Activated naive CD8-positive, alpha-beta T cell treated with anti-CD3 and anti-CD28 coated beads, Interleukin-2, amount 10 ng/mL, durations not matched to agents 7 days and 5 days (primary cell): ENCODE results near the gene PACSIN1. TPM values are rescaled to one million over a fixed set of nuclear protein-coding genes. Genes with fewer than 3 reads are reported as not detected.
A peak's percentile ranks its signal among the peaks of the same experiment; 100 is the strongest.

Experiments
- ATAC-seq: fragments of 150-1000 bp; cut with Tn5 transposase; one replicate; pipeline ENCODE4 v1.10.0; 2021; ENCODE audit warnings: low read depth, moderate library complexity
- POLR2A ChIA-PET: fragments of 350-600 bp; sonication (Branson Sonifier 250); formaldehyde crosslinking; loops from one replicate; lab custom pipeline; 2021; ENCODE audit warnings: antibody characterized with exemption; lab: Charles Lee
- DNase-seq: peaks from one replicate; pipeline ENCODE4 v3.0.0; 2021
- H3K27ac Mint-ChIP-seq: one replicate; pipeline ENCODE4 v1.8.0; 2022; ENCODE audit warnings: mild to moderate bottlenecking, mixed read lengths
- H3K27me3 Mint-ChIP-seq: one replicate; pipeline ENCODE4 v1.8.0; 2022; ENCODE audit warnings: mild to moderate bottlenecking, moderate library complexity, mixed read lengths
- H3K36me3 Mint-ChIP-seq: one replicate; pipeline ENCODE4 v1.8.0; 2021; ENCODE audit warnings: mild to moderate bottlenecking, mixed read lengths
- H3K4me1 Mint-ChIP-seq: one replicate; pipeline ENCODE4 v1.8.0; 2021; ENCODE audit warnings: mixed read lengths
- H3K4me3 Mint-ChIP-seq: one replicate; pipeline ENCODE4 v1.8.0; 2022; ENCODE audit warnings: mild to moderate bottlenecking, moderate library complexity, mixed read lengths
- H3K9me3 Mint-ChIP-seq: one replicate; pipeline ENCODE4 v1.8.0; 2021; ENCODE audit warnings: mixed read lengths
- total RNA-seq, 2 experiments: library from RNA; stranded (reverse); gene quantifications; one replicate each; pipeline ENCODE4 v1.2.3, GENCODE V29; 2021

PACSIN1 gene
- total RNA-seq, 2 experiments from 2014 or later, result 3.1 to 4.5 TPM

DNA sequence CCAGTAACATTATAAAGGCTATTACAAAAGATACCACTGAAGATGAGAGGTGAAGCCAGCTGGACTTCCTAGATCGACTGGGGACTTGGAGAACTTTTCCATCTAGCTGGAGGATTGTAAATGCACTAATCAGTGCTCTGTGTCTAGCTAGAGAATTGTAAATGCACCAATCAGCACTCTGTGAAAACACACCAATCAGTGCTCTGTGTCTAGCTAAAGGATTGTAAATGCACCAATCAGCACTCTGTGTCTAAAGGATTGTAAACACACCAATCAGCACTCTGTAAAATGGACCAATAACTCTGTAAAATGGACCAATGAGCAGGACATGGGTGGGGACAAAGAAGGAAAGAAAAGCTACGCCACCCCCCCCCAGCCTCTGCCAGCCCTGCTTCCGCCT, 26.4 kb upstream of the PACSIN1 start:
- Mint-ChIP-seq H3K4me1 (peaks cover 2% of the 10 kb centered on the region), H3K27me3 (peaks cover 3% of the 10 kb centered on the region), H3K9me3 (peaks cover 2% of the 10 kb centered on the region), H3K4me3 (no peak overlapping the region), H3K27ac (no peak overlapping the region), H3K36me3 (no peaks in the 10 kb centered on the region)
- ATAC-seq (no peak), DNase-seq (no peak)
- POLR2A ChIA-PET, result no interaction called here

DNA sequence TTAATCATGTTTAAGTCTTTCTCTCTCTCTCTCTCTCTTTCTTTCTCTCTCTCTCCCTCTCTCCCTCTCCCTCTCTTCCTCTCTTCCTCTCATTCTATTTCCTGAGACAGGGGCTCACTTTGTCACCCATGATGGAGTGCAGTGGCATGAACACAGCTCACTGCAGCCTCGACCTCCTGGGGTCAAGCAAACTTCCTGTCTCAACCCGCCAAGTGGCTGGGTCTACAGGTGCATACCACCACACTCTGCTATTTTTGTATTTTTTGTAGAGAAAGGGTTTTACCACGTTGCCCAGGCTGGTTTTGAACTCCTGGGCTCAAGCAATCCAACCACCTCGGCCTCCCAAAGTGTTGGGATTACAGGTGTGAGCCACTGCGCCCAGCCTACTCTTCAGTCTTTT, 24.4 kb upstream of the PACSIN1 start:
- H3K4me3 Mint-ChIP-seq, result no peak overlapping the region
- no peak for ATAC-seq
- peaks cover 2% of the 10 kb centered on the region for H3K4me1 Mint-ChIP-seq
- peaks cover 2% of the 10 kb centered on the region for H3K9me3 Mint-ChIP-seq
- H3K27me3 Mint-ChIP-seq, result peaks cover 3% of the 10 kb centered on the region
- DNase-seq, result no peak
- no peaks in the 10 kb centered on the region for H3K36me3 Mint-ChIP-seq
- POLR2A ChIA-PET, result no interaction called here
- peak overlapping the region; percentile 17 for H3K27ac Mint-ChIP-seq

DNA sequence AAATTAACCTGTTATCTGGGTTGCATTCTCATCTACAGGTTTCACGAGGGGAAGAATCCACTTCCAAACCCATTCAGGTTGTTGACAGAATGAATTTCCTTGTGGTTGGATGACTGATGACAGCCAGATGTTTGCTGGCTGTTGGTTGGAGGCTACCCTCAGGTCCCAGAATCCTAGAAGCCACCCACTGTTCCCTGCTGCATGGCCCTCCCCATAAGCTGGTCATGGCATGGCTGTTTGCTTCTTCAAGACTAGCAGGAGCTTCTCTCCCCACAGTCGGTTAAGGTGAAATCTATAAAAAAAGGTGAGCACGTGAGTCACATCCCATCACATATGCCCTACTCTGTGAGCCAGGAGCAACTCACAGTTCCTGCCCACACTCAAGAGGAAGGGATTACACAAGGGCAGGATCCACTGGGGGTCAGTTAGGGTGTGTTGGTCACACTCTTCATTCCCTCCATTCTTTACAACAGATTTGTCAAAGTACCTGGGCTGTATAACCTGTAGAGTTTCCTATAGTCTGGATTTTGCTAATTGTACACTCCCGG, 20.5 kb upstream of the PACSIN1 start:
- POLR2A ChIA-PET, result no interaction called here
- Mint-ChIP-seq H3K9me3 (no peaks in the 10 kb centered on the region), H3K27ac (no peak overlapping the region), H3K4me3 (no peak overlapping the region), H3K27me3 (peaks cover 3% of the 10 kb centered on the region), H3K4me1 (peaks cover 2% of the 10 kb centered on the region), H3K36me3 (no peaks in the 10 kb centered on the region)
- ATAC-seq (no peak), DNase-seq (no peak)

DNA sequence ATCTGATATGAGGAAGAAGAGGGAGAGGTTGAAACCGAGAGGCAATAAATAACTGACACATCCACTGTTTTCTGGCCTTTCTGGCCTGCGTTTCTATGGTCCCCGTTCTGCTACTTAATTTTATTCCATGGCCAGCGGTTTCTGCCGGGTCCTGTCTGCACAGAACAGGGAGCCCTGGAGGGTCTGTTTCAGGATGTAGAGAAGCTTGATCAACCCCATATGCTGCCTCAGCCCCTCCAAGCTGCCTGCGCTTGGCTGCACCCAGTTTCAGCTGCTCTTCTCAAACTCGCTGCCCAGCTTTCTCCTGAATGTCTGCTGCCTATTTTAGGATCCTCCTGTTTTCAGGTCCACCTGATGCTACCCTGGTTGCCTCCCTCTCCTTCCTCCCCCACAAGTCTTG, 18.5 kb upstream of the PACSIN1 start:
- DNase-seq, result no peak
- no peak overlapping the region for H3K27ac Mint-ChIP-seq
- no peaks in the 10 kb centered on the region for H3K9me3 Mint-ChIP-seq
- no peak overlapping the region for H3K4me3 Mint-ChIP-seq
- H3K27me3 Mint-ChIP-seq, result peaks cover 3% of the 10 kb centered on the region
- no peak for ATAC-seq
- POLR2A ChIA-PET, result no interaction called here
- no peaks in the 10 kb centered on the region for H3K36me3 Mint-ChIP-seq
- no peaks in the 10 kb centered on the region for H3K4me1 Mint-ChIP-seq

DNA sequence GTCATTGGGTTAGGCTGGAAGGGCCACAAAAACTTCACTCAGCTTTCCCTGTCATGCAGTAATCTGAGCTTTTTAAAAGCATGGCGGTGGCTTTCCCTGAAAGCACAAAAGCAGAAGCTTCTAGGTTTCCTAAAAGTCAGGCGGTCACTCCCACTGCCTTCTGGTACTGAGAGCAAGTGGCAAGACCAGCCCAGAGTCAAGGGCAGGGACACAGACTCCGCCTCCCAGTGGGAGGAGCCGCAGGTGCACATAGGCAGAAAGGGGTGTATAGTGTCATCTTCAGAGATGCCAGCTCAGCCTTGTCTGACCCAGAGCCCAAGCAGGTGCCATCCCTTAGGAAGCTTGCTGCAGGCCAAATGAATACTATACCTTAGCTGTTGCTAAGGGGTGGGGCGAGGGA, 18.0 kb upstream of the PACSIN1 start:
- Mint-ChIP-seq H3K4me1 (no peaks in the 10 kb centered on the region), H3K9me3 (no peaks in the 10 kb centered on the region), H3K27me3 (peaks cover 2% of the 10 kb centered on the region), H3K27ac (no peak overlapping the region), H3K4me3 (no peak overlapping the region), H3K36me3 (no peaks in the 10 kb centered on the region)
- ATAC-seq, result no peak
- POLR2A ChIA-PET, result no interaction called here
- DNase-seq, result no peak

DNA sequence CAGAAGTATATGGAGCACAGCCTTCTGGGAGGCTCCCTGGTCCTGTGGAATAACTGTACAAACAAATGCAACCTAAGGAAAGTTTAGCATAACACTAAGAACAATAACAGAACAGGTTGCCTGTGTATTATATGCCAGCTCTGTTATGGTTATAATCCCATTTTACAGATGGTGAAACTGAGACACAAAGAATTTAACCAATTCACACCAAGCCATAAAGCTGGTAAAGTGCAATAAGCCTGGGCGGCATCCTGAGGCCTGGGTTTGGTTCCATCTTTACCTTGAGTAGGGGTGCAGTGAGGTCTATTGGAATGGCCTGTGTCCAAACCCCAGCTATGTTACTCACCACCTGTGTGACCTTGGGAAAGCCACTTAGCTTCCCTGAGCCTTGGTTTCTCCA, 14.7 kb upstream of the PACSIN1 start:
- H3K9me3 Mint-ChIP-seq, result no peaks in the 10 kb centered on the region

DNA sequence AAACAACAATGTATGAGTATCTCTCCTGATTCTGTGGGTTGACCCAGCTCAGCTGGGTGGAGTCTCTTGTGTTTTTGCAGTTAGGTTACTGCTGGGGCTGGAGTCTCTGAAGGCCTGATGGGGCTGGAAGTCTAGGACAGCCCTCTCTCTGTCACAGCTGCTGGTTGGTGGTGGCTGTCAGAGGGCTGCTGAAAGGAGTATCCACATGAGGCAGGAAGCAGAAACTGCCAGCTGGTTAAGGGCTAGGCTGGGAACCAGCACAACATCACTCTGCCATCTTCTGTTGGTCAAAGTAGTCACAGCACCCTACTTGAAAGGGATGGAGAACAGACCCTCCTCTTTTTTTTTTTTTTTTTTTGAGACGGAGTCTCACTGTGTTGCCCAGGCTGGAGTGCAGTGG, 10.0 kb upstream of the PACSIN1 start:
- no peak overlapping the region for H3K27ac Mint-ChIP-seq
- no peaks in the 10 kb centered on the region for H3K9me3 Mint-ChIP-seq
- ATAC-seq (no peak), DNase-seq (no peak)
- H3K27me3 Mint-ChIP-seq, result no peaks in the 10 kb centered on the region
- no peaks in the 10 kb centered on the region for H3K36me3 Mint-ChIP-seq
- H3K4me3 Mint-ChIP-seq, result no peak overlapping the region
- H3K4me1 Mint-ChIP-seq, result no peaks in the 10 kb centered on the region
- POLR2A ChIA-PET, result no interaction called here

More for the DNA sequence above, 14.7 kb upstream of the PACSIN1 start:
- Mint-ChIP-seq H3K4me3 (no peak overlapping the region), H3K36me3 (no peaks in the 10 kb centered on the region), H3K27me3 (no peaks in the 10 kb centered on the region), H3K27ac (no peak overlapping the region), H3K4me1 (no peaks in the 10 kb centered on the region)
- no peak for ATAC-seq
- POLR2A ChIA-PET, result no interaction called here
- no peak for DNase-seq

DNA sequence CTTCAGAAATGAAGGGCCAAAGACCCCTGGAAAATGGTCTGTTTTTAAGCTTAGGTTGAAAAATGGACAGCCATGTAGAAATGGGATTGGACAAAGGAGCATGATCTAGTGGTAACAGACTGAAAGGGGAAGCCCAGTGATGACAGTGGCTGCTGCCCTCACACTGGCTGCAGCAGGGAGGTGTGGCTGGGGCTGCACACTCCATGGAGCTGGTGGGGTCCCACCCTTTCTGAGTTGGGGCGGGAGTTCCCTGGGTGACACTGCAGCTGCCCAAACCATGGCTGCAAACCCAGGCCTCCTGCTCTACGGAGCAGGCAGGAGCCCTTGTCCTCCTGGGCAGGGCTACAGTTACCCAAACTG, 8.5 kb upstream of the PACSIN1 start:
- no peak for ATAC-seq
- Mint-ChIP-seq H3K4me1 (no peaks in the 10 kb centered on the region), H3K4me3 (no peak overlapping the region)

DNA sequence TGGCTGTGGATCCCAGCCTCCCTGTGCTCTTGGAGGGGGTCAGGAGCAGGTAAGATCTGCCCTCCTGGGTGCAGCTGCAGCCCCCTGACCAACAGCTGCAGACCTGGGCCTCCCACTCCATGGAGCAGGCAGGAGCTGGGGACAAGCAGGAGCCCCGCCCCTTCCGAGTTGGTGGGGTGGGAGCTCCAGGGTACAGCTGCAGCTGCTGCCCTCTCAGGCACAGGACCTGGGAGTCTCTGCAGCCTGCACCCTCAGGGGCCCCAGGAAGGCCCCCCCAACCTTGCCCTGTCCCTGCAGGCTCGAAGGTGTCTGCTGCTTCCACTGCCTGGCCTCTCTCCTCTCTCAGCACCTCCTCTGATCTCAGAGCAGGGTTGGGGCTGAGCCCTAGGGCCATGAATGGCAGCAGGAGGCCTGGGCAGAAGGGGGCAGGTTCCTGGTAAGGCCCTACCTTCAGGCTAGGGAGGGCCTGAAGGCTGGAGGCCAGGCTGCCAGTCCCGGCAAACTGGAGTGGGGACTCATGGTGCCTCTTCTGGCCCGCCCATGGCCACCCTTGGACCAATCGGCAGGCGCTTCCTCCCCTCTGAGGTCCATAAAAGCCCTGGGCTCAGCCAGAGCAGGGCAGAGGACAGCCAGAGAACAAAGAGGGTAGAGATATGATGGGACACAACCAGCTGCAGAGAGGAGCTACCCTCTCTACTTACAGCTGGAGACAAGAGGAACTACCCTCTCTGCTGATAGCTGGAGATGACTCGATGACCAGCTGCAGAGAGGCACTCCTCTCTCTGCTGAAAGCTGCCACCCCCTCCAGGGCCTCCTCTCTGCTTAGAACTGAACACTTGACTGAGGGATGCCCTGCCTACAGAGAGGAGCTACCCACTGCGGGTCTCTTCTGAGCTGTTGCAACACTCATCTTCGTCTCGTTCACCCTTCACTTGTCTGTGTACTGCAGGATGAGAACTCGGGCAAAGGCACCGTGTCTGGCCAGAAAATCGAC, 7.8 kb upstream of the PACSIN1 start:
- no peak for ATAC-seq
- Mint-ChIP-seq H3K4me1 (no peaks in the 10 kb centered on the region), H3K27me3 (peaks cover 12% of the 10 kb centered on the region), H3K9me3 (no peaks in the 10 kb centered on the region), H3K36me3 (no peaks in the 10 kb centered on the region), H3K4me3 (no peak overlapping the region), H3K27ac (no peak overlapping the region)
- POLR2A ChIA-PET, result no interaction called here
- no peak for DNase-seq

More for the DNA sequence above, 8.5 kb upstream of the PACSIN1 start:
- Mint-ChIP-seq H3K36me3 (no peaks in the 10 kb centered on the region), H3K27me3 (peaks cover 8% of the 10 kb centered on the region), H3K9me3 (no peaks in the 10 kb centered on the region), H3K27ac (no peak overlapping the region)
- POLR2A ChIA-PET, result interaction anchor here (0.6 kb wide), 1 partner anchor 1571 kb away, joined by 3 read pairs; no protein-coding TSS in a partner anchor
- DNase-seq, result no peak

DNA sequence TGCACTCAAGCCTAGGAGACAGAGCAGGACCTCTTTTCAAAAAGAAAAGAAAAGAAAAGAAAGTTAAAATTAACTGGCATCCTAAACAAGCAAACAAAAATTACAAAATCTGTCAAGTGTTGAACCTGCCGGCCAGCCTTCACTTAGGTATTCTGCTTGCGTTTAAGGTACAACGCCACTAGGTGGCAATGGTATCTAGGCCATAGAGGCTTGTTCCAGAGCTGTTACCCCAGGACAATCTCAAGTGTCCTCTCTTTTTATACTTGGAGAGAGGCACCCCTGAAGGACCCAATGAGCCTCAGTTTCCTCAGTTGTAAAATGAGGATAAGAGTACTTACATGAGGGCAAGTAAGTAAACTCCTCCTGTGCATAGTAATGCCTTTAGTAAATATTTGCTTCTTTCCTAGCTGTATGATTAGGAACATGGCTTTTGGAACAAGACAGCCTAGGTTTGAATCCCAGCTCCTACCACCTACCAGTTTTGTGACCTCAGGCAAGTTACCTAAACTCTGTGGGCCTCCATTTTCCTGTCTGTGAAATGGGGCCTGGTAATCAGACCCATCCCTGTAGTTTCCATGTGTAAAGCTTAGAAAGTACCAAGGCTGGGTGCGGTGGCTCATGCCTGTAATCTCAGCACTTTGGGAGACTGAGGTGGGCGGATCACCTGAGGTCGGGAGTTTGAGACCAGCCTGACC, 5.8 kb upstream of the PACSIN1 start:
- peaks cover under 1% of the 10 kb centered on the region for H3K4me1 Mint-ChIP-seq
- DNase-seq, result no peak
- H3K27me3 Mint-ChIP-seq, result peaks cover 24% of the 10 kb centered on the region
- POLR2A ChIA-PET, result no interaction called here
- no peak overlapping the region for H3K4me3 Mint-ChIP-seq
- H3K9me3 Mint-ChIP-seq, result no peaks in the 10 kb centered on the region
- ATAC-seq, result peak; percentile 65
- H3K27ac Mint-ChIP-seq, result no peak overlapping the region
- no peaks in the 10 kb centered on the region for H3K36me3 Mint-ChIP-seq

DNA sequence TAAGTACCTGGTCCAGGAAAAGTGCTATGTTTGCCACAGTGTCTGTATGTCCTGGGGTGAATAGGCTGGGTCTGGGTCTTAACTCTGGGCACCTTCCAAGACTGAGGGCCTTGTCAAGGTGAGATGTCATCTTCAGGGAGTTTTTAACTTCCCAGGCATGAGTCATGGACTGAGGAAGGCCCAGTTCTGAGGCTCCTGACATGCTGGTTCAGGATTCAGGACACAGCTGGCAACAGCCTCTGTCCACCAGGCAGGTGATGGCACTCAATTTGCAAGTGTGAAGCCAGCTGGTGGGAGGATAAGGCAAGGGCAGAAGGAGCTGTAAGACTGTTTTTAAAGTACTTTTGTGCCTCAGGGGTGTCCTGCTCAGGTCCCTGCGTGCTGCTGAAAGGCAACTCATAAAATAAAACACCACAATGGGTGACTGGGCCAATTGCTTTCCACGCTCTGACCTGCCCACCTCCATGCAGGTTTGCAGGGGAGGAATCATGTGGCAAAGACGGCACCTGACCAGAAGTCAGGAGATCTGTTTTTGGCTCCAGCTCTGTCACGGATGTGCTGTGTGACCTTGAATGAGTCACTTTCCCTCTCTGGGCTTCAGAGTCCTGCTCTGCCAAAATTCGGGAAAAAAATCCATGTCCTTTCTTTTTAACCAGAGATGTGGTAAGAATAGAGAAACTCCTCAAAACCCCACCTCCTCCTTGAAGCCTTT, 4.9 kb upstream of the PACSIN1 start:
- DNase-seq (no peak), ATAC-seq (no peak)
- no peaks in the 10 kb centered on the region for H3K36me3 Mint-ChIP-seq
- peaks cover 5% of the 10 kb centered on the region for H3K4me1 Mint-ChIP-seq
- no peaks in the 10 kb centered on the region for H3K9me3 Mint-ChIP-seq
- no peak overlapping the region for H3K4me3 Mint-ChIP-seq
- no peak overlapping the region for H3K27ac Mint-ChIP-seq
- peaks cover 29% of the 10 kb centered on the region for H3K27me3 Mint-ChIP-seq
- POLR2A ChIA-PET, result no interaction called here

DNA sequence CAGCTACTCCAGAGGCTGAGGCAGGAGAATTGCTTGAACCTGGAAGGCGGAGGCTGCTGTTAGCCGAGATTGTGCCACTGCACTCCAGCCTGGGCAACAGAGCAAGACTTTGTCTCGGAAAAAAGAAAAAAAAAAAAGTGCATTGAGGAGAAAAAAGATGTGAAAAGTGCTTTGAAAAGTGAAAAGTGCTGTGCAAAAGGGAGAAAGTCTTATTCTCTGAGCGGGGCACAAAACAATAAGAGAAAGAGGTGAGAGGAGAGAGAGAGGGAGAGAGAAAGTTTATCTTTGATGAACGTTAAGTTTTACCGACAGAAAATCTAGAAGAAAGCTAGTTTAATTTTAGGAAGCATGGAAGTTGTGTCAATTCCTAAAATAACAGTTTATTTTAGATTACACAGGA, 3.9 kb upstream of the PACSIN1 start:
- Mint-ChIP-seq H3K4me3 (no peak overlapping the region), H3K4me1 (peaks cover 5% of the 10 kb centered on the region), H3K27me3 (peaks cover 36% of the 10 kb centered on the region), H3K36me3 (no peaks in the 10 kb centered on the region), H3K9me3 (no peaks in the 10 kb centered on the region), H3K27ac (no peak overlapping the region)
- no peak for ATAC-seq
- POLR2A ChIA-PET, result no interaction called here
- no peak for DNase-seq

DNA sequence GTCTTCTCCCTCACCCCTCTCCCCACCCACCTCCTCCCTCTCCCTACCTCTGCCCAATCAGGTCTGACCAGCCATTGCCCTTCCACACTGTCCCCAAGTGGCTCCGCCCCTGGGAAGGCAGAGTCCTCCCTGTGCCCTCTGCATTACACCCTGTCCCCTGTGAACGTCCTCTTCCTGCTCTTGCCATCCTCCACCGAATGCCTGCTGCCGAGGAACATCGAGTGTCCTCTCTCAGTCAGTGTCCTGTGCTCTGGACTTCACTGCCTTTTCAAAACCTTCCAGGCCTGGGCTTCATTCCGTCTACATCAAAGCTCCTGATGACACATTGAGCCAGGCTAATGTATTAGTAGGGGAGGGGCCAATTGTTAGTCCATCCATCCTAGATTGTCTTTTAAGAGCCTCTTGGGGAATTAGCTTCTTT, 3.3 kb upstream of the PACSIN1 start:
- Mint-ChIP-seq H3K27ac (no peak overlapping the region), H3K27me3 (peaks cover 40% of the 10 kb centered on the region), H3K36me3 (no peaks in the 10 kb centered on the region), H3K4me3 (no peak overlapping the region), H3K4me1 (peaks cover 5% of the 10 kb centered on the region), H3K9me3 (no peaks in the 10 kb centered on the region)
- ATAC-seq, result no peak
- DNase-seq, result no peak
- POLR2A ChIA-PET, result interaction anchor here (0.5 to 0.7 kb wide), 2 partner anchors 9 to 437 kb away, joined by 3 to 4 read pairs; no protein-coding TSS in a partner anchor
